Neural cell (in vitro differentiated cells): ENCODE results near the gene KRT15. TPM values are rescaled to one million over a fixed set of nuclear protein-coding genes. Genes with fewer than 3 reads are reported as not detected.

Experiments
- H2AFZ ChIP-seq: fragments of 200-600, 300-800 bp; sonication (generic), shearing (Covaris generic); 2 replicates; pipeline ENCODE4 v1.6.0; 2014; ENCODE audit warnings: low read depth, mild to moderate bottlenecking, antibody characterized with exemption, low read length, moderate library complexity
- H3F3A ChIP-seq: fragments of 200-600 bp; shearing (Covaris generic); 2 replicates; pipeline ENCODE4 v1.6.1; 2016; ENCODE audit warnings: mild to moderate bottlenecking, moderate library complexity, mixed read lengths, antibody characterized with exemption, low read length; ENCODE audit not compliant: insufficient read depth, poor library complexity, severe bottlenecking
- H3K27ac ChIP-seq: fragments of 200-600, 300-800 bp; sonication (generic), shearing (Covaris generic); 2 replicates; pipeline ENCODE4 v1.5.1; 2014; ENCODE audit warnings: mild to moderate bottlenecking, low read length, moderate library complexity
- H3K27me3 ChIP-seq: fragments of 300-800, 200-600 bp; sonication (generic), shearing (Covaris generic); 2 replicates; pipeline ENCODE4 v1.6.0; 2014; ENCODE audit warnings: mild to moderate bottlenecking, low read depth, low read length, moderate library complexity; ENCODE audit not compliant: insufficient read depth
- H3K36me3 ChIP-seq: fragments of 300-800, 200-600 bp; sonication (generic), shearing (Covaris generic); 2 replicates; pipeline ENCODE4 v1.5.1; 2014; ENCODE audit warnings: mild to moderate bottlenecking, antibody characterized with exemption, low read length, moderate library complexity; ENCODE audit not compliant: insufficient read depth
- H3K4me2 ChIP-seq: fragments of 300-800, 200-600 bp; sonication (generic), shearing (Covaris generic); 2 replicates; pipeline ENCODE4 v1.6.0; 2014; ENCODE audit warnings: mild to moderate bottlenecking, low read length
- H3K4me3 ChIP-seq: fragments of 300-800, 200-600 bp; sonication (generic), shearing (Covaris generic); 2 replicates; pipeline ENCODE4 v1.5.1; 2014; ENCODE audit warnings: mild to moderate bottlenecking, low read length, moderate library complexity
- H3K79me2 ChIP-seq: fragments of 200-600 bp; shearing (Covaris generic); replicated peaks from 2 replicates; pipeline ENCODE4 v1.6.0; 2014; ENCODE audit warnings: mild to moderate bottlenecking, low read length, moderate library complexity; ENCODE audit not compliant: insufficient read depth
- H3K9ac ChIP-seq: fragments of 300-800, 200-600 bp; sonication (generic), shearing (Covaris generic); 2 replicates; pipeline ENCODE4 v1.6.1; 2016; ENCODE audit warnings: mild to moderate bottlenecking, low read length, mixed read lengths
- H3K9me2 ChIP-seq: fragments of 200-600 bp; shearing (Covaris generic); 2 replicates; pipeline ENCODE4 v1.6.1; 2016; ENCODE audit warnings: mild to moderate bottlenecking, low read length, mixed read lengths; ENCODE audit not compliant: insufficient read depth
- H3K9me3 ChIP-seq: fragments of 200-600, 300-800 bp; sonication (generic), shearing (Covaris generic); 2 replicates; pipeline ENCODE4 v1.6.1; 2016; ENCODE audit warnings: mild to moderate bottlenecking, mixed run types, low read length, moderate library complexity, mixed read lengths
- H4K20me1 ChIP-seq: fragments of 200-600 bp; shearing (Covaris generic); 2 replicates; pipeline ENCODE4 v1.6.1; 2016; ENCODE audit warnings: mild to moderate bottlenecking, mixed run types; ENCODE audit not compliant: insufficient read depth
- EP300 ChIP-seq: fragments of 450-650 bp; conservative IDR thresholded peaks from 2 replicates; pipeline ENCODE4 v1.6.1; 2014; ENCODE audit warnings: antibody characterized with exemption, mild to moderate bottlenecking, moderate library complexity; ENCODE audit not compliant: poor library complexity, severe bottlenecking
- EZH2 ChIP-seq: fragments of 200-600, 300-800 bp; shearing (Covaris generic), sonication (generic); IDR thresholded peaks from 2 replicates; pipeline ENCODE4 v1.6.1; 2014; ENCODE audit warnings: antibody characterized with exemption, low read length, borderline replicate concordance, mild to moderate bottlenecking; ENCODE audit not compliant: insufficient read depth, poor library complexity, severe bottlenecking
- MXI1 ChIP-seq: fragments of 450-650 bp; conservative IDR thresholded peaks from 2 replicates; pipeline ENCODE4 v1.6.1; 2014; ENCODE audit warnings: antibody characterized with exemption, mild to moderate bottlenecking; ENCODE audit not compliant: poor library complexity, severe bottlenecking
- POLR2AphosphoS5 ChIP-seq: IDR thresholded peaks from 2 replicates; pipeline ENCODE4 v1.6.1; 2012
- RAD21 ChIP-seq: fragments of 450-650 bp; conservative IDR thresholded peaks from 2 replicates; pipeline ENCODE4 v1.6.1; 2014; ENCODE audit warnings: antibody characterized with exemption, mild to moderate bottlenecking, moderate library complexity
- SMC3 ChIP-seq: fragments of 450-650 bp; conservative IDR thresholded peaks from 2 replicates; pipeline ENCODE4 v1.6.1; 2014; ENCODE audit warnings: antibody characterized with exemption, mild to moderate bottlenecking, moderate library complexity; ENCODE audit not compliant: poor library complexity
- TAF1 ChIP-seq: IDR thresholded peaks from 2 replicates; pipeline ENCODE4 v1.6.1; 2012; ENCODE audit warnings: low read depth
- polyA plus RNA-seq: library from polyadenylated mRNA; depleted of rRNA; stranded (reverse); fragments of >200 nt; gene quantifications from 2 replicates; pipeline ENCODE4 v1.2.3, GENCODE V29; 2014
- TF ChIP-seq, protein P1 (sequence below): IDR thresholded peaks from 2 replicates; pipeline ENCODE4 v1.6.1; 2012; ENCODE audit warnings: borderline replicate concordance
- TF ChIP-seq, protein P2 (sequence below): fragments of 450-650 bp; IDR thresholded peaks from 2 replicates; pipeline ENCODE4 v1.5.1; 2014; ENCODE audit warnings: antibody characterized with exemption, mild to moderate bottlenecking, moderate library complexity; ENCODE audit not compliant: poor library complexity, severe bottlenecking

KRT15 gene
- polyA plus RNA-seq, 1 donor from 2014 or later: 0.09 TPM

DNA sequence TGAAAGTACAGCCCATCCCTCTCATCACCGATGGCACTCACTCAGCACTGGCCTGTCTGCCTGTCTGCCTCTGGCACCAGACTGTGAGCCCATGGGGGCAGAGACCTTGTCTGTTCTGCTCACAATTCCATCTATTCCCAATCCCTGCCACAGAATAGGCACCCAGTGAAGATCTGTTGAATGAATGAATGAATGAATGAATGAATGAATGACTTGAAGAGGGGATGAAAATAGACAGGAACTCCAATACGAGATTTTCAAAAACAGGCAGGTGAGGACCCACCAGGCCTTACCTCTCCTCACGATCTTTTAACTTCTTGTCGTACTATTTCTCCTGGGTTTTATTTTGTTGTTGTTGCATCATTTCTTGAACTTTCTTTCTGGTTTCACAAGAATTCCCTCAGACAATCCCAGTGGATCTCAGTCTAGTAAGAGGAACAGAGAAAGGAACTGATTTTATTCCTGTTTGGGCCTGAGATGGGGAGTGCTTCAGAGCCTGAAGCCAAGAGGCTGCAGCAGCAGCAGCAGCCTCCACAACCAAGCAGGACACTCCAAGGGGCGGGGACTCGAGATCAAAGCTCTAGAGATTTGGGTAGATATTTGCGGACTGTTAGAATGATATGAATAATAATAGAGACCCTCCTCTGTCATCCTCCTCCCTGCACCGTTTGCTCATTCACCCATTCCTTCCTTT lies 35.4 kb upstream of the KRT15 start:
- Histone ChIP-seq H3K27ac (no peak overlapping the region), H3K4me3 (no peak overlapping the region), H3K9ac (no peak overlapping the region), H3K9me3 (no peaks in the 10 kb centered on the region), H3K4me2 (no peak overlapping the region), H3K27me3 (no peaks in the 10 kb centered on the region), H3K79me2 (no peaks in the 10 kb centered on the region), H3K9me2 (no peaks in the 10 kb centered on the region), H2AFZ (no peak overlapping the region), H3K36me3 (no peaks in the 10 kb centered on the region), H4K20me1 (no peaks in the 10 kb centered on the region), H3F3A (no peaks in the 10 kb centered on the region)
- TF ChIP-seq SMC3 (no peak), EP300 (no peak)
- TF ChIP-seq, protein P1, sequence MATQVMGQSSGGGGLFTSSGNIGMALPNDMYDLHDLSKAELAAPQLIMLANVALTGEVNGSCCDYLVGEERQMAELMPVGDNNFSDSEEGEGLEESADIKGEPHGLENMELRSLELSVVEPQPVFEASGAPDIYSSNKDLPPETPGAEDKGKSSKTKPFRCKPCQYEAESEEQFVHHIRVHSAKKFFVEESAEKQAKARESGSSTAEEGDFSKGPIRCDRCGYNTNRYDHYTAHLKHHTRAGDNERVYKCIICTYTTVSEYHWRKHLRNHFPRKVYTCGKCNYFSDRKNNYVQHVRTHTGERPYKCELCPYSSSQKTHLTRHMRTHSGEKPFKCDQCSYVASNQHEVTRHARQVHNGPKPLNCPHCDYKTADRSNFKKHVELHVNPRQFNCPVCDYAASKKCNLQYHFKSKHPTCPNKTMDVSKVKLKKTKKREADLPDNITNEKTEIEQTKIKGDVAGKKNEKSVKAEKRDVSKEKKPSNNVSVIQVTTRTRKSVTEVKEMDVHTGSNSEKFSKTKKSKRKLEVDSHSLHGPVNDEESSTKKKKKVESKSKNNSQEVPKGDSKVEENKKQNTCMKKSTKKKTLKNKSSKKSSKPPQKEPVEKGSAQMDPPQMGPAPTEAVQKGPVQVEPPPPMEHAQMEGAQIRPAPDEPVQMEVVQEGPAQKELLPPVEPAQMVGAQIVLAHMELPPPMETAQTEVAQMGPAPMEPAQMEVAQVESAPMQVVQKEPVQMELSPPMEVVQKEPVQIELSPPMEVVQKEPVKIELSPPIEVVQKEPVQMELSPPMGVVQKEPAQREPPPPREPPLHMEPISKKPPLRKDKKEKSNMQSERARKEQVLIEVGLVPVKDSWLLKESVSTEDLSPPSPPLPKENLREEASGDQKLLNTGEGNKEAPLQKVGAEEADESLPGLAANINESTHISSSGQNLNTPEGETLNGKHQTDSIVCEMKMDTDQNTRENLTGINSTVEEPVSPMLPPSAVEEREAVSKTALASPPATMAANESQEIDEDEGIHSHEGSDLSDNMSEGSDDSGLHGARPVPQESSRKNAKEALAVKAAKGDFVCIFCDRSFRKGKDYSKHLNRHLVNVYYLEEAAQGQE: no peak

DNA sequence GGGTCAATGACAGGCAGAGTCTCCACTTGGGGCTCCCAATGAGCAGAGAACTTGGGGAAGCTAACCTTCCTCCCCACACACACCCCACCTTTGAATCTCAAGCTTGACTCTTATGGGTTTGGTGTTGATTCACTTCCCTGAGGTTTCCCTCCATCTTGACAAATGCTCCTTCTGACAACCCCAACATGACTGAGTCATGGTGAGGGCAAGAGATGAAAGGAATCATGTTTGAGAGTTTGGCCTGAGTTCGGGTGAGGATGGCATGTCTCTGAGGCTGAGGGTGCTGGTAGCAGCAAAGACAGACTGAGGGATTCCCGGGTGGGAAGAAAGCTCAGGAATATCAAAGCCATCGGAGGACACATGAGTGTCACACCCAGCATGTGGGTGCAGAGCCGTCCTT lies 34.5 kb upstream of the KRT15 start:
- TF ChIP-seq POLR2AphosphoS5: no peak
- TF ChIP-seq TAF1: no peak
- TF ChIP-seq SMC3: no peak
- TF ChIP-seq EP300: no peak
- TF ChIP-seq, protein P1: no peak
- no peak for TF ChIP-seq EZH2
- no peak for TF ChIP-seq MXI1
- TF ChIP-seq, protein P2, sequence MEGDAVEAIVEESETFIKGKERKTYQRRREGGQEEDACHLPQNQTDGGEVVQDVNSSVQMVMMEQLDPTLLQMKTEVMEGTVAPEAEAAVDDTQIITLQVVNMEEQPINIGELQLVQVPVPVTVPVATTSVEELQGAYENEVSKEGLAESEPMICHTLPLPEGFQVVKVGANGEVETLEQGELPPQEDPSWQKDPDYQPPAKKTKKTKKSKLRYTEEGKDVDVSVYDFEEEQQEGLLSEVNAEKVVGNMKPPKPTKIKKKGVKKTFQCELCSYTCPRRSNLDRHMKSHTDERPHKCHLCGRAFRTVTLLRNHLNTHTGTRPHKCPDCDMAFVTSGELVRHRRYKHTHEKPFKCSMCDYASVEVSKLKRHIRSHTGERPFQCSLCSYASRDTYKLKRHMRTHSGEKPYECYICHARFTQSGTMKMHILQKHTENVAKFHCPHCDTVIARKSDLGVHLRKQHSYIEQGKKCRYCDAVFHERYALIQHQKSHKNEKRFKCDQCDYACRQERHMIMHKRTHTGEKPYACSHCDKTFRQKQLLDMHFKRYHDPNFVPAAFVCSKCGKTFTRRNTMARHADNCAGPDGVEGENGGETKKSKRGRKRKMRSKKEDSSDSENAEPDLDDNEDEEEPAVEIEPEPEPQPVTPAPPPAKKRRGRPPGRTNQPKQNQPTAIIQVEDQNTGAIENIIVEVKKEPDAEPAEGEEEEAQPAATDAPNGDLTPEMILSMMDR: no peak
- TF ChIP-seq RAD21: no peak
- no peaks in the 10 kb centered on the region for H3K79me2 ChIP-seq
- H3K27me3 ChIP-seq: no peaks in the 10 kb centered on the region
- H3K4me3 ChIP-seq: no peak overlapping the region
- H4K20me1 ChIP-seq: no peaks in the 10 kb centered on the region
- H3K9me3 ChIP-seq: no peaks in the 10 kb centered on the region
- H3K36me3 ChIP-seq: no peaks in the 10 kb centered on the region
- H3K9ac ChIP-seq: no peak overlapping the region
- no peaks in the 10 kb centered on the region for H3K9me2 ChIP-seq
- no peak overlapping the region for H3K4me2 ChIP-seq
- no peak overlapping the region for H2AFZ ChIP-seq
- H3K27ac ChIP-seq: no peak overlapping the region
- no peaks in the 10 kb centered on the region for H3F3A ChIP-seq
